ENCODE data around the gene PER1.
A peak's percentile ranks its signal among the peaks of the same experiment; 100 is the strongest.

PER1 gene

DNA sequence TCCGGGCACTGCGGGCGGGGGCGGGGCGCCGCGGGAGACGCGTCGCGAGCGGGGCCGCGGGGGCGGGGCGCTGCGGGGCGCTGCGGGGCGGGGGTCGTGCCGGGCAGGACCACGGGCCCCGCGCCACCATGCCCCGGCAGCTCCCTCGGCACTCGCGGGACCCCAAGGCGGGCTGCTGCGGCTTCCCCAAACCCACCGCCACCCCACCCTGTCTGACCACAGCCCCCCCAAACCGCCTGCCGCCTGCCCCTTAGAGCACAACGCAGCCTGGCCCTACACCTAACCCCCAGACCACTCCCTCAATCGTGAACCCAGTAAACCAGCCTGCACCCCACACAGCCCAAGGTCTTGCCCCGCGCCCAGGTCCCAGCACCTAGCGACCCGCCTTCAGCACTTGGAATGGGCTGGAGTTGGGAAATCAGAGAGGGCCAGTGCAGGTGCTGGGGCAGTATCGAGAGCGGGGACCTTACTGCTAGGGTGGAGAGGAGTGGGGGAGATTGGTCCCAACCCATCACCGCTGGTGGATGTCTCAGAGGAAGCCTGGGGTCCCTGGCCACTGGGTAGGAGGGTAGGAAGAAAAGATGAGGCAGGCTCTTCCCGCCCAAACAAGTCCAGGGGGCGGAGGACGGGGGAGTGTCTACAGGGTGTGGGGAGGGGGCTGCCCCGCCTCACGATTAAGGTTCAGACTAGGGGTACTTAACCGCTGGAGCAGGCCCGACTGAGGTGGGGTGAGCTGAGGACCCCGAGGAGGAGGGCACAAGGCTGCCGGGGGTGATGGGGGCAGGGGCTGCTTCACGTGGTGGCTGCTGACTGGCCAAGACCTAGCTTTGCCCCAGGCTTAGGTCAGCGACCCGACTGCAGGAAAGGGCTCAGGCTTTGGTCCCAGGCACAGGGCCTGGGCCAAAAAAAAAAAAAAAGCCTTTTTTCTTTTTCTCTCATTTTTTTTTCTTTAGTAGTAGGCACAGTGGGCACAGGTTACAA is 11.1 kb upstream of the PER1 start:
- DNase-seq (ENCODE audit: insufficient read length, low spot score) (no peak), FAIRE-seq (no peak)
- peak; percentile 11; the same call in 1 of the 2 replicates for TF ChIP-seq POLR2A (IDR thresholded peaks at IDR 0.05; ENCODE audit: low read depth, low read length)

DNA sequence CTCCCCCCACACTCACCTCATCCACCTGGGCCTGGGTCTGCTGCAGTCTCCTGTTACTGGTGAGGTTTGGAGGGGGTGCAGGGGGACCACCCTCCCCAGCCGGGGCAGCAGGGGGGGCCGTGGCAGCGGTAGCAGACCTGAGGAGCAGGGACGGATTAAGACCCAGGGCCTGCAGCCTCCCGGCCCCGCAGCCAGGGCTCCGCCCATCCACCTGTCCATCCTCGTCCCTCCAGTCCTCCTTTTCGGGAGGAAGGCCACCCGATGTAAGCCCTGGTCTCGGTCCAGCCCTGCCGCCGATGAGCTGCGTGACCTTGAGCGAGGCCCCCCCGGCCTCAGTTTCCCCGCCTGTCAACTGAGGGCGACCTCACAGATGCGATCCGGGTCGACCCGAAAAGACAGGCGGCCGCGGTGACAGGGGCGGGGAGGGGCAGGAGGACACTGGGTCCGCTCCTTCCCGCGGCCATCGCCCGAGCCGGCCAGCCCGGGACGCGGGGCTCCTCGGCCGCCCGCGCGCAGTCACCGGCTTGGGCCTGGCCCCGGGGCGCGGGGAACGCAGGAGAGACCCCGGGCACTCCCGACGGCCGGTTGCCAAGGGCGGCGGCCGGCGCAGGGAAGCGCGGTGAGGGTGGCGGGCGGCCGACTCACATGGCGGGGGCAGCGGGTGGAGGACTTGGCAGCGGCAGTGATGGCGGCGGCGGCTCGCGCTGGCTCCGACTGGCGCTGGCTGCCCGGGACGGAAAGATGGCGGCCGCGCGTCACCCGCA is 10.2 kb upstream of the PER1 start, which contains the start of gene VAMP2:
TSS of gene VAMP2 (minus strand) at position 716 of the 764 bp plus-strand sequence. CDS start at position 647, 69 bp downstream.
- TF ChIP-seq POLR2A (IDR thresholded peaks at IDR 0.05; ENCODE audit: low read depth, low read length) = peak; percentile 91
- DNase-seq (ENCODE audit: insufficient read length, low spot score) (no peak), FAIRE-seq (no peak)

DNA sequence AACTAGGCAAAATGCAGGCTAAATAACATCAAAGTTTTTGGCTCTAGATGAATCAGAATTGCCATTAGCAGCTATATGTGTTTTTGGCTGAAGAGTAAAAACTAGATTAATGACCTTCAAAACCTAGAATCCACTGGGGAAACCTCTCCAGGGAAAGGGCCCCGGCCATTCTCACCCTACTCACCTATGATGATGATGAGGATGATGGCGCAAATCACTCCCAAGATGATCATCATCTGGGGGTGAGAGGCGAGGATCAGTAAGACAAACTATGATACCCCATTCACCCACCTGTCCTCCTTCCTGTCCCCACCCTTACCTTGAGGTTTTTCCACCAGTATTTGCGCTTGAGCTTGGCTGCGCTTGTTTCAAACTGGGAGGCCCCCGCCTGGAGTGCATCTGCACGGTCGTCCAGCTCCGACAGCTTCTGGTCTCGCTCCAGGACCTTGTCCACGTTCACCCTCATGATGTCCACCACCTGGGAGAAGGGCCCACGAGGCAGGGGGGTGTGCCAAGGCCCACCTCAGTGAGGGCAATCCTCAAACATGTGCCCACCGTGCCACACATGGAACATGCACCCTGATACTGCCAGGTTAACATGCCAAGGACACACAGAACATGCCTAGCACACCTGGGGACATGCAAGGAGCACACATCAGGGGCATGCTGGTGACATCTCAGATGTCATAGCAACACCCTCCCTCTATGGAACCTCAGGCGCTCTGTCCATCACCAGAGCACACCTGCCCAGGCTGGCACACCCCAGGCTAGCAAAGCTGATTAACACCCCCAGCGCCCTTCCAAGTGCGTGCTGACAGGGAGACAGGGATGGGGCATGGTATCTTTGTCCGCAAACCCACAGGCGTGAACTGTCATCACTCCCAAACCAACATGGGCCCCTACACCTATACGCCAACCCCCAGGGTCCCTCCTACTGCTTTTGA is 9.4 kb upstream of the PER1 start:
- no peak for DNase-seq (ENCODE audit: insufficient read length, low spot score)
- no peak for TF ChIP-seq POLR2A (IDR thresholded peaks at IDR 0.05; ENCODE audit: low read depth, low read length)
- no peak for FAIRE-seq

DNA sequence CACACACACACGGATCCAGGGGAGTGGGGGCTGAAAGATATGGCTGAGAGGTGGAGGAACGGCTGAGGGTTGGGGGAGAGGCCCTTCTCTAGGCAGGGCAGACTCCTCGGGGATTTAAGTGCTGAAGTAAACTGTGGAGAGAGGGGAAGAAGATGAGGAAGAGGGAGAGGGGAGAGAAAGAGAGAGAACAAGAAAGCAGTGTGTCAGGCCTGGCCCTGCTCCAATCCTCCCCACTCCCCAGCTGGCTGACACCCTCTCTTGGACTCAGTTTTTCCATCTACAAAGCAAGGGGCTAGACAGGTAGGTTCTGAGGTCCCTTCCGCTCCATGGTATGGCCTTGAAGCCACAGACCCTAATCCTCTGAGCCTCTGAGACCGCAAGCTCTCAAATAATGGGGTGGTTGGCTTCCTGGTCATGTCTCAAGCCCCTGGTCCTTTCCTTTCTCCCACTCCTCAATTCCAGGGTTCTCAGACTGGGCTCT is 8.6 kb upstream of the PER1 start:
- DNase-seq (ENCODE audit: insufficient read length, low spot score) (no peak), FAIRE-seq (no peak)
- no peak for TF ChIP-seq POLR2A (IDR thresholded peaks at IDR 0.05; ENCODE audit: low read depth, low read length)

DNA sequence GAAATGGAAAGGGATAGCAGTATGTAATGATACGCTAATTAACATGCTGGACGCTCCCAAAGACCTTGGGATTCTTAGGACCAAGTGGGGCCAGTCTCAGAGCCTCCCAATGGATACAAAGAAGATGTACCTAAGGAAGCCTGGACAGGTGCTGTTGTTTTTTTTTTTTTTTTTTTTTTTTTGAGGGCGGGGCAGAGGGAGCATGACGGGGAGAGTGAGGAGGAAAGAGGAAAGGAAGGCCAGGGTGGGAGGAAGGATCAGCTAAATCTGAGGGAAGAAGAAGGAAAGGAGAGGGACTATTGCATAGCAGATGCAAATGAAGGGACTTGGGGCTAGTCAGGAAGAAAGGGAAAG is 8.0 kb upstream of the PER1 start:
- DNase-seq (ENCODE audit: insufficient read length, low spot score) = no peak
- no peak for TF ChIP-seq POLR2A (IDR thresholded peaks at IDR 0.05; ENCODE audit: low read depth, low read length)
- no peak for FAIRE-seq

DNA sequence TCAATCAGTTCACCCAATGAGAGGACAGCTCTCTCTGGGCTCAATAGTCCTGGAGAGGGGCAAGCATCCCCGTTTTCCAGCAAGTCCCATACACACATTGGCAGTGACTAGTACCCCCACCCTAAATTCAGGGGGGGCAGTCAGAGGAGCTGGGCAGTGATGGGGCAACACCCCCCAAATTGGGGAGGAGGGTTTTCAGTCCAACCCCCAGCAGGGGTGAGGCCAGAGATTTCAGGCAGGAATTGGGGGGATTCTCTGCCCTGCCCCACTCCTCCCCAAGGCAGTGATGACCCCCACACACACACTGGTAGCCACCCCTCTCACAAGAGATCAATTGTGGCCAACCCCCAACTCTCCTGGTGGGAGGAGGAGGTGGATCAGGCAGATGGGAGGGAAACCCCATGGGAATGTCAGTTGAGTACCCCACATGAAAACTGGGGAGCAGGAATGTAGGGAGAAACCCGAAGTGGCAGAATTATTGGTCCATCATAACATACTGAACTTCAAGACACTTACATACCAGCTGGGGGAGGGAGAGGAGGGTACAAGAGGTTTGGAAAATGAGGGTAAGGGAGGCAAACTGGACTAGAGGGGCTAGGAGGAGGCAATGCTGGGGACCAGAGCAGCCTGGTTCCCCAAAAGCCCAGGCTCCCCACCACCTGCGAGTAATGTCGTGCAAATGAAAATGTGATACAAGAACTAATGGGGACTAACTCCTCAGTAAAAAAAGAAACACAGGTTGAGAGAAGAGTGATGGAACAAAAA is 7.4 kb upstream of the PER1 start:
- no peak for TF ChIP-seq POLR2A (IDR thresholded peaks at IDR 0.05; ENCODE audit: low read depth, low read length)
- DNase-seq (ENCODE audit: insufficient read length, low spot score) (no peak), FAIRE-seq (no peak)

DNA sequence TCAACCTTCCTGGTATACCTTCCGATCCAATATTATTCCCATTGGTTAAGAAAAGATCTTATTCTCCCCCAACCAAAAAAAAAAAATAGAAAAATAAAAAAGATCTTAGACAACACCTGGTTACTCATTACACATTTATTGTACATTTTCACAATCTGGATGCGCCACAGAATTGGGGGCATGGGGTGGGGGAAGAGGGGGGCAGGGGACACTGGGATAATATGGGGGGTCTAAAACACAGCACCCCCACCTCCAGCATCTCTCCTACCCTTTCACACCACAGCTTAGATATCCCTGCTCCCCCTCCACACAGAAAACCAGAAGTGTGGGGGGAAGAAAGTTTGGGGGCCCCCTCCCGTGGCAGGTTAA is 6.8 kb upstream of the PER1 start:
- TF ChIP-seq POLR2A (IDR thresholded peaks at IDR 0.05; ENCODE audit: low read depth, low read length) = no peak
- DNase-seq (ENCODE audit: insufficient read length, low spot score) = no peak
- FAIRE-seq = no peak

DNA sequence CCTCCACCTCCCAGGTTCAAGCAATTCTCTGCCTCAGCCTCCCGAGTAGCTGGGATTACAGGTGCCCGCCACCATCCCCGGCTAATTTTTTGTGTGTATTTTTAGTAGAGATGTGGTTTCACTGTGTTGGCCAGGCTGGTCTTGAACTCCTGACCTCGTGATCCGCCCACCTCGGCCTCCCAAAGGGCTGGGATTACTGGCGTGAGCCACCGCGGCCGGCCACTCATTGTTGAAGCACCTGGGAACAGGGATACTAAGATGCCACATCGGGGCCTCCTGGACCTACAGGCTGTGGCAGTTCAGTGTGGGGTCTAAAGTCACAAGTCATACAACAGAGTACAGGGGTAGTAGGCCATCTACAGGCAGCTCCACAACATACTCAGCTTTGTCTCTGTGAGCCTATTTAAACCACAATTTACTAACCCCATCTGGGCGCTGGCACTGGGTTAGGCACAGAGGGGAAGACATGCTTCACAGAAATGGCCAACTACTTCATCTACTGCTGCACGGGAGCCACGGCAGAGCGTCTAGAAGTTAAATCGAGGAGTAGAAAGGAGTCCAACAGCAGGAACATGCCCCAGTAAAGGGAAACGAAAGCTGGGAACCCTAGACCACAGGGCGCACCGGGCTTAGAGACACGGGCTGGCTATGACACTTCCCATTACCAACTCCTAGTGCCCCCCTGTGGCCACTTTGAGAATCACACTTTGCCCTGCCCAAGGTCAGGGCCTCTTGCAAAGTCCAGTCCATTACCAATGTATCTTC is 6.2 kb upstream of the PER1 start:
- FAIRE-seq = no peak
- DNase-seq (ENCODE audit: insufficient read length, low spot score) = peak; percentile 87
- TF ChIP-seq POLR2A (IDR thresholded peaks at IDR 0.05; ENCODE audit: low read depth, low read length) = no peak

DNA sequence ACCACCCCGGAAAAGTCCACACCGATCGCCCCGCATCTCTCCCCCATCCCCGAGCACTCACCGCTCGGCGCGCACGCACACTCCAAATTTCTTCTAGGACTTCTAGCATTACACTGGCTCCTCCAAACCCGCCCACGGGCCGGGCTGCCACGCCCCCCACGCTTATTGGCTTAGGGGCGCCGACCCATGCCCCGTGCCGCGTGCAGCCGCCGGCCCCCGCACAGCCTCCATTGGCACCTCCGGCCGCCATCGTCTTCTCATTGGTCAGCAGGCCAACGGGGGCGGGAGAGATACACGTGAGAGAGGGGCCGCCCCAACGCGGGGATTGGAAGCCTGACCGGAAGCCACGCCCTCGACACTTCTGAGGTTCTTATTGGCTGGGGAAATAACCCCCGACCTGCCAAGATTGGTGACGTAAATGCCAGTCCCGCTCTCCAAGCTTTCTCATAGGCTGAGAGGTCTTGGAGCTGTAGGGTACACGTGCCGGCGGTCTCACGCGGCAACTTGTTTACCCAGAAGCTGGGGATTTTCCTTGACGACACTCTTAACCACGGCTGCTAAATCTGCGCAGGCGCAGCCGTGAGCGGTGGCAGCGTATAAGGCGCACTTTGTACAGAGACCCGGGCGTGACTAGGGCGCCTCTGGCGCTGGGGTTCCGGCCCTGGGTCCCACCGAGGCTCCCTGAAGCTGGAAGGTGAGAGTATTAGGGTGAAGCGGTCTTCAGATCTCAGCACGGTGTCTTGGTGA is 4.2 kb upstream of the PER1 start:
- TF ChIP-seq POLR2A (IDR thresholded peaks at IDR 0.05; ENCODE audit: low read depth, low read length) = peak; percentile 41; the same call in 1 of the 2 replicates
- DNase-seq (ENCODE audit: insufficient read length, low spot score) (peak; percentile 98), FAIRE-seq (peak; percentile 90)

DNA sequence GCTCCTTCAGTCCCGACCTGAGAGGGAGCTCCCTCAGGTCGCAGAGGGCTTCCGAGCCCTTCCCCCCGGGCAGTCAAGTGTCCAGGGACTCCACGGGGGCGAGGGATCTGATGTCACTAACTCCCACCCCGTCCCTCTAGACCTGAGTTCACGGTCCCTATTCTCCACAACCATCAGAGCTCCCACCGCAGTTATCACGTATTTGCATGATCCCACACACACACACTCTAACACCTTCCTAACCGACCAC is 3.7 kb upstream of the PER1 start:
- FAIRE-seq (no peak), DNase-seq (ENCODE audit: insufficient read length, low spot score) (no peak)
- no peak for TF ChIP-seq POLR2A (IDR thresholded peaks at IDR 0.05; ENCODE audit: low read depth, low read length)

DNA sequence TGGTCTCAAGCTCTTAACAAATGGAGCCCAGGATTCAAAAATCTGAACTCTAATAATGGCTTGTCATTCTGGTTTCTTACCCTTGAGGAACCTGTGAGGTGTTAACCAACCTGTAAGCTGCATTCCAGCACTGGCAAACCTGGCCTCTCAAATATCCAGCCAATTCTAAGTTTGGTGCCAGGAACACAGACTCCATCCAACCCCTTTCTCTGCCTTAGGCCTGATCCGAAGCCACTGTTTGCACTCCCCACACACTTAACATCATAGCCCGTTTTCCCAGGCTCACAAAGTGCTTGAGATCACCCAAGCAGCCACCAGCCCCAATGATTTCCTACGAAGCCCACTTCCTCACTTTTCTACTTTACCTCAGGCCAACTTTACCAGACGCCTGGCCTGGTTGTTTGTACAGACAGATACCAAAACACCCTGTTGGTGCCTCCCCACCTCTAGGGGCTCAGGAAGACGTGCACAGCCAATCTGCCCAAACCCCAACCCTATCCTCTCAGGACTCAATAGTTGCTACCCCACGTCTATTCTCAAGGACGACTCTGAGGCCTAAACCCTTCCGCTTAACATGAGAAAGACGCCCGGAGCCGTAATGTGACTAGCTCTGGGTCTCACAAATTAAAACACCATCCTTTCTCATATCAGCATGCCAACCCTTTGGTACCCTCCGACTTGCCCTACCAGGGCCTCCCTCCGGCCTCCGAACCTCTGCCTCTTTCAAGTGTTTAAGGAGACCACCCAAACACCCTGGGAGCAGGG is 3.2 kb upstream of the PER1 start:
- no peak for TF ChIP-seq POLR2A (IDR thresholded peaks at IDR 0.05; ENCODE audit: low read depth, low read length)
- no peak for FAIRE-seq
- DNase-seq (ENCODE audit: insufficient read length, low spot score) = no peak
